Lower leg skin (tissue), 3 donors: ENCODE data around the gene ALPG.

ENCODE experiments used
- POLR2A ChIP-seq, 2 donors: fragments of 450-650 bp; IDR thresholded peaks; one replicate each; pipeline ENCODE4 v1.6.1; 2016 to 2017; ENCODE audit warnings: antibody characterized with exemption in 2 of 2, mild to moderate bottlenecking in 1 of 2, moderate library complexity in 1 of 2
- TF ChIP-seq, protein P1 (sequence below), 3 donors: fragments of 450-650 bp; IDR thresholded peaks; one replicate each; pipeline ENCODE4 v1.5.1; 2016; ENCODE audit warnings: antibody characterized with exemption in 3 of 3, mild to moderate bottlenecking in 3 of 3, moderate library complexity in 2 of 3

- TF ChIP-seq, protein P1, sequence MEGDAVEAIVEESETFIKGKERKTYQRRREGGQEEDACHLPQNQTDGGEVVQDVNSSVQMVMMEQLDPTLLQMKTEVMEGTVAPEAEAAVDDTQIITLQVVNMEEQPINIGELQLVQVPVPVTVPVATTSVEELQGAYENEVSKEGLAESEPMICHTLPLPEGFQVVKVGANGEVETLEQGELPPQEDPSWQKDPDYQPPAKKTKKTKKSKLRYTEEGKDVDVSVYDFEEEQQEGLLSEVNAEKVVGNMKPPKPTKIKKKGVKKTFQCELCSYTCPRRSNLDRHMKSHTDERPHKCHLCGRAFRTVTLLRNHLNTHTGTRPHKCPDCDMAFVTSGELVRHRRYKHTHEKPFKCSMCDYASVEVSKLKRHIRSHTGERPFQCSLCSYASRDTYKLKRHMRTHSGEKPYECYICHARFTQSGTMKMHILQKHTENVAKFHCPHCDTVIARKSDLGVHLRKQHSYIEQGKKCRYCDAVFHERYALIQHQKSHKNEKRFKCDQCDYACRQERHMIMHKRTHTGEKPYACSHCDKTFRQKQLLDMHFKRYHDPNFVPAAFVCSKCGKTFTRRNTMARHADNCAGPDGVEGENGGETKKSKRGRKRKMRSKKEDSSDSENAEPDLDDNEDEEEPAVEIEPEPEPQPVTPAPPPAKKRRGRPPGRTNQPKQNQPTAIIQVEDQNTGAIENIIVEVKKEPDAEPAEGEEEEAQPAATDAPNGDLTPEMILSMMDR (IDR thresholded peaks at IDR 0.05) = no peak
- TF ChIP-seq POLR2A (IDR thresholded peaks at IDR 0.05) = no peak
Observed at GRCh38 chr2:232390661-232391060, 16.0 kb upstream of the ALPG start.
